ENCODE data around the gene YY2.
"Not testable (repeated sequence)": the region's sequence is repeated elsewhere in the genome, so short reads cannot be mapped to it uniquely, and the experiment has no call there.

Gene YY2

DNA sequence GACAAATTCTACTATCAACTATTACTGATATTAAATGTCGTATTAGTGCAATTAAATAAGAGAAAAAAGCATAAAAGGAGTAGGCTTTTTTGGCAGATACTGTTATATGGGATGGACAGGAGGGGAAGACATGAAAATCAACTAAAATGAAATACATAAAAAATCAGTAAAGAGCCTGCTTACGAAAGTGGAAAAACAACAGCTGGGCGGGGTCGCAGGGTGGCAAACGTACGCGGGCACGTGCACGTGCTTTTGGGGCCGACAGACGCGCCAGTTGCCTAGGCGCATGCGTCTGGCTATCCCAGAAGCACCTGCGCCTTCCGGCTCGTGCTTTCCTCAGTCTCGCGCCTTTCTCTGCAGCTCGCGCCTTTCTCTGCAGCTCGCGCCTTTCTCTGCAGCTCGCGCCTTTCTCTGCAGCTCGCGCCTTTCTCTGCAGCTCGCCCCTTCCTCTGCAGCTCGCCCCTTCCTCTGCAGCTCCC is at the start of gene YY2:
Gene YY2 (plus strand): TSS at position 51 of the 479 bp plus-strand sequence. CDS start 498 bp downstream, outside the sequence.
- DNase-seq = no peak

- no peak for DNase-seq
Observed at GRCh38 chrX:21806691-21807090, 49.1 kb upstream of the YY2 start.

GRCh38 chrX:21811832-21812231 is 44.0 kb upstream of the YY2 start:
- DNase-seq = no peak

DNA sequence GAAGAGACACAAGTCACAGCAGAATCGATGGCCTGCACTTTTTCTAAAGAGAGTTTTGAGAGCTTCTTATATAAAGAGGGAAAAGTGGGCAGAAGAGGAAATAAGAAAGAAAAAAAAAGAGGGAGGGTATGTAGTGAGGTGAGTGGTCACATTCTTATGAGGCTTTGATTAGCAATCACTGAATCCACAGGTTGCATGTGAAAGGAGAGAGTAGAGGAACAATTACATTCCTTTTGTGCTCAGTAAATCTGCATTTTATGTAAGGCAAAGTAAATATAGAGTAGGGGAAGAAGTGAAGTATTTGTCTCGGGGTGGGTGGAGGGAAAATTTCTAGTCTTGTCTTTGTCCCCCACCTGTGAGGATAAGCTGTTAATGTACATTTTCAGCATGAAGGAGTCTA is 43.2 kb upstream of the YY2 start:
- DNase-seq = no peak

DNA sequence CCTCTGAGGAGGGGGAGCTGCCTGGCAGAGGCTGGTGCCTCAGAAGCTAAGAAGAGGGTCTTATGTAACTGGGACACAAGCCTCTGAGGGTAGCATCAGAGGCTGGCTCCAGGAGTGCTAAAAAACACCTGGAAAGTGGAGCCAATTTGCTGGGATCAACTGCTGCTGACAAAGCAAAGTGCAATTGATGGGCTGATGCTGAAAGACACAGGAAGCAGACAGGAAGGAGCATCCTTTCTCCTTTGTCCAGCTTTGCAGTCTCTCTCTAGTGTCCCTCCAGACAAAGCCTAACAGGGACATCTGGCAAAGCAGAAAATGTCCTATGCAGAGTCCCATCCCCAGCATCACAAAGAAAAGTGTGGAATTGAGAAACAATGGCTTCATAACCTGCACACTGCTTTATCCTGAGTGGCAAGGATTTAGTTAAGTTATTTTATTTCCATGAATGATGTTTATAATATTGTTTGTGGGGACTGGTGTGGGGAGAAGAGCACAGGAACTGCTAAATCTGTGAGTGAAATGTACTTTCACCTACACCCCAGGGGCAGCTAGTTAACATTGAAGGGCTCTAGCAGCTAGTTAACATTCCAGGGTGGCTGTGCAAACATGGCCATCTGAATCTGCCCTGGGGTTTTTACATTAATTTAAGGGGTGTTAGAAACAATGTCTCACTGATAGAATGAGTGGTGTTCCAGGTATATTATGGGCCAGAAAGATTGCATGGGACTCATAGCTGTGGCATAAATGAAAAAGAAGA is 42.0 kb upstream of the YY2 start:
- no peak for DNase-seq

- peak; percentile 66 for DNase-seq
Observed at GRCh38 chrX:21816136-21816535, 39.7 kb upstream of the YY2 start.

- DNase-seq = not testable (repeated sequence)
Observed at GRCh38 chrX:21820170-21820569, 35.6 kb upstream of the YY2 start.

- DNase-seq = no peak
Observed at GRCh38 chrX:21821875-21822274, 33.9 kb upstream of the YY2 start.

DNA sequence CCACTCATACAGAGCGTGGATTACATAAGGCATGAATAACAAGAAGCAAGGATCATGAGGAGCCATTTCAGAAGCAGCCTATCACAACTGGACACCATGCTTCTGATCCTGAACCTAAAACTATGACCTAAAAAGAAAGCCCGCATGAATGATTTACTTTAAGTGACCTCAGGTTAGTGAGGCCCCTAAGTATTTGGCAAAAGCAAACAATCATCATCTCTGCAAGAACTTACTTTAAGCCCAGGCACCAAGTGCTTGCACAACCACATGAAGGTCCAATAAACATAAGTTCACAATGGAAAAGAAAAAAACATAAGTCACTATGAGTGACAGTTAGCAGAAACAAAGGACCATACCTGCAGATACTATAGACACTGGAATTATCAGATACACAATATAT is 24.3 kb upstream of the YY2 start:
- DNase-seq = no peak

GRCh38 chrX:21837056-21837455 is 18.7 kb upstream of the YY2 start:
- DNase-seq = no peak

GRCh38 chrX:21838937-21839333 is 16.9 kb upstream of the YY2 start:
- DNase-seq = peak; percentile 33

- DNase-seq = peak; percentile 89
Observed at GRCh38 chrX:21839334-21840192, 16.2 kb upstream of the YY2 start, which contains the start of gene MBTPS2. Gene MBTPS2, plus strand, starts transcription at chrX:21839617. Its CDS starts 118 bp downstream, at chrX:21839735.

DNA sequence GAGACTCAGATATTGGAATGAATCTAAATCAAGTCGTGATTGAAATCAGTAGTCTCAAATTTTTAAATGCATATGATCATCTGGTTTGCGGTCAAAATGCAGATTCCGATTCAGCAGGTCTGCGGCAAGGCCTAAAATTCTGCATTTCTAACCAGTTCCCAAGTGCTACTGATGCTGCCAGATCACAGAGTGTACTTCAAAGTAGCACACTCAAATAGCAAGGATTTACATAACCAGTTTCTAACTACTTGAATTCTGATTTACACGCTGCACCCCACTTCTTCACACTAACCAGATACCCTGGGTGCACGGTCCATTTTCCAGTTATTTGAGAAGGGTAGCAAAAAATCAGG is 15.6 kb upstream of the YY2 start:
- peak; percentile 43 for DNase-seq

GRCh38 chrX:21843179-21843578 is 12.6 kb upstream of the YY2 start:
- DNase-seq = no peak

DNA sequence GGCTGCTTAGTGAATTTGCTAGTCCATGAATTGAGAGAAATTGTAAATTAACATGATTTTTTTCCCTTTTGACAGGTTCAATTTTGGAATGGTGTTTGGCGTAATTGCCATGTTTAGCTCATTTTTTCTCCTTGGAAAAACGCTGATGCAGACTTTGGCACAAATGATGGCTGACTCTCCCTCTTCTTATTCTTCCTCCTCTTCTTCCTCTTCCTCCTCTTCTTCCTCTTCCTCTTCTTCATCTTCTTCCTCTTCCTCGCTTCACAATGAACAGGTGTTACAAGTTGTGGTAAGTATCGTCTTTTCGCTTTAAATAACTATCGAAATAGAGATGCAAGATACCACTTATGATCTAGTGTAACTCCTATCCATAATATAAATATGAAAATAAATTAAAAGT is 10.7 kb upstream of the YY2 start:
- DNase-seq = no peak

DNA sequence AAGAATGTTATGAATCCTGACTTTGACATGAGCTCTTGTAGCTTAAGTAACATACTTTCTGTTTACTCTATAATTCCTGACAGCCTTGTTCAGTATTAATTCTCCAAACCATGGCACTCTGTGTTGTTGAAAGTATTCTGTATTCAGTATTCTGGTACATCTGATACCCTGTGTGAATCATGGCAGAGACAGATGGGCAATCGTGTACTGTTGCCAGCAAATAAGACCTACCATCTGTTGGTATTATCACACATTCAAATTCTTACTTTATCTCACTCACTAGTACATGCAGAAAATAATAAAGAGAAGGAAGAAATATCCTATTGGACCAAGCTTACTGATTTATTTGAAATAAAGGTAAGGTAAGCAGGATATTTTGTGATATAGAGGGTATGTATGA is 8.4 kb upstream of the YY2 start:
- peak; percentile 85 for DNase-seq

GRCh38 chrX:21853578-21853977 is 2.2 kb upstream of the YY2 start:
- DNase-seq = no peak

- DNase-seq = no peak
Observed at GRCh38 chrX:21856504-21856903, 717 bp downstream of the YY2 start.

GRCh38 chrX:21863241-21863640 is 7.5 kb downstream of the YY2 start:
- no peak for DNase-seq

- DNase-seq = no peak
Observed at GRCh38 chrX:21865436-21865835, 9.6 kb downstream of the YY2 start.

DNA sequence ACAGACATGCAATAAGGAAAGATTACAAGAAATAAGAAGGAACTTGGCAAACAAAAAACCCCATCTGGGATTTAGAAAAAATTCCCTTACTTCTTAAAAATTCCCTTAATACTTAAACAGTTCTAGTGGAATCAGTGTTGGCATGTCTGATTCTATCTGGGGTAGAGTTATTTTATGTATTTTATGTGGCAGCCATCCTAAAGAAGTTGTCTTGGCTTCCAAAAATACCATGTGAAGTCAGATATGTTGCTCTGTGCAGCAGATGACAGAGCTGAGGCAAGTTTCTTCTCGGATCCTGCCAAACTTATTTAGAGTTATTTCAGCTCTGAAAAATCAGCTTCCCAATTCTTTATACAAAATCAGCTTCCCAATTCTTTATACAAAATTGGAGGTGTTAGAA is 14.7 kb downstream of the YY2 start:
- DNase-seq = no peak

- DNase-seq = no peak
Observed at GRCh38 chrX:21873063-21873775, 17.4 kb downstream of the YY2 start.

- DNase-seq = not testable (repeated sequence)
Observed at GRCh38 chrX:21874182-21874581, 18.4 kb downstream of the YY2 start.

Measured in NCI-H2171 treated with DMSO at 0.1 percent for 48 hours (cell line).